LNCAP (cell line): Measurements from ENCODE around the gene DHX30.

Source experiments
- CTCF ChIP-seq: fragments of 450-650 bp; IDR thresholded peaks from 2 replicates; pipeline ENCODE4 v1.5.1; 2017; ENCODE audit warnings: mild to moderate bottlenecking

The DHX30 gene

GRCh38 chr3:47857151-47857550, 54.2 kb downstream of the DHX30 start:
- no peak for TF ChIP-seq CTCF

GRCh38 chr3:47859956-47860605, 57.1 kb downstream of the DHX30 start:
- TF ChIP-seq CTCF: no peak

- TF ChIP-seq CTCF: no peak
These were observed 60.6 kb downstream of the DHX30 start for GRCh38 chr3:47863391-47864128.

- TF ChIP-seq CTCF: no peak
These were observed 62.3 kb downstream of the DHX30 start for GRCh38 chr3:47865192-47865591.

GRCh38 chr3:47867451-47868044, 64.6 kb downstream of the DHX30 start:
- TF ChIP-seq CTCF: no peak

- TF ChIP-seq CTCF: no peak
These were observed 65.4 kb downstream of the DHX30 start for GRCh38 chr3:47868306-47868705.

GRCh38 chr3:47870156-47870555, 67.2 kb downstream of the DHX30 start:
- TF ChIP-seq CTCF: no peak
